ENCODE data around the gene FKBP10.
"Not testable (repeated sequence)": the region's sequence is repeated elsewhere in the genome, so short reads cannot be mapped to it uniquely, and the experiment has no call there.

Gene FKBP10, protein sequence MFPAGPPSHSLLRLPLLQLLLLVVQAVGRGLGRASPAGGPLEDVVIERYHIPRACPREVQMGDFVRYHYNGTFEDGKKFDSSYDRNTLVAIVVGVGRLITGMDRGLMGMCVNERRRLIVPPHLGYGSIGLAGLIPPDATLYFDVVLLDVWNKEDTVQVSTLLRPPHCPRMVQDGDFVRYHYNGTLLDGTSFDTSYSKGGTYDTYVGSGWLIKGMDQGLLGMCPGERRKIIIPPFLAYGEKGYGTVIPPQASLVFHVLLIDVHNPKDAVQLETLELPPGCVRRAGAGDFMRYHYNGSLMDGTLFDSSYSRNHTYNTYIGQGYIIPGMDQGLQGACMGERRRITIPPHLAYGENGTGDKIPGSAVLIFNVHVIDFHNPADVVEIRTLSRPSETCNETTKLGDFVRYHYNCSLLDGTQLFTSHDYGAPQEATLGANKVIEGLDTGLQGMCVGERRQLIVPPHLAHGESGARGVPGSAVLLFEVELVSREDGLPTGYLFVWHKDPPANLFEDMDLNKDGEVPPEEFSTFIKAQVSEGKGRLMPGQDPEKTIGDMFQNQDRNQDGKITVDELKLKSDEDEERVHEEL

DNA sequence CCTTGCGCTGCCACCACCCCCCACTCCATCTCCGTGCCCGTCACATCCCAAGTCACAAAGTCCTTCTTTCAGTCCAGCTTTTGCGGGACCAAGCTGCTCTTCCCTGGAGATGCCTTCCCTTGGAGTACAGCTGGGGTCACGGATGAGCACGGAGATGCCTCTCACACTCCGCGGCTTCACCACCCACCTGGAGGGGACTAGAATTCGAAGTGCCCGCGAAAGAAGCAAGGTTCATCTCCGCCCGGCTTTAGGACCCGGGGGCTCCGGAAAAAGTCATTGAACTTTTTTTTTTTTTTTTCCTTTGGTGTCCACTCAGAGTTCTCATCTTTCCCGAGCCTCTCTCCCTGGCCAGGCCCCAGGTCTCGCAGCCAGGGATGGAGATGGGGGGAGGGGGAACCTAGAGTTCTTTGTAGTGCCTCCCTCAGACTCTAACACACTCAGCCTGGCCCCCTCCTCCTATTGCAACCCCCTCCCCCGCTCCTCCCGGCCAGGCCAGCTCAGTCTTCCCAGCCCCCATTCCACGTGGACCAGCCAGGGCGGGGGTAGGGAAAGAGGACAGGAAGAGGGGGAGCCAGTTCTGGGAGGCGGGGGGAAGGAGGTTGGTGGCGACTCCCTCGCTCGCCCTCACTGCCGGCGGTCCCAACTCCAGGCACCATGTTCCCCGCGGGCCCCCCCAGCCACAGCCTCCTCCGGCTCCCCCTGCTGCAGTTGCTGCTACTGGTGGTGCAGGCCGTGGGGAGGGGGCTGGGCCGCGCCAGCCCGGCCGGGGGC is at the start of gene FKBP10:
Gene FKBP10 (plus strand): TSS at position 624 of the 771 bp plus-strand sequence. CDS start 31 bp downstream, at position 655.
- DNase-seq (ENCODE audit: low read depth in 2 of 2): peak in 1 of 2 donors; percentile 11

DNA sequence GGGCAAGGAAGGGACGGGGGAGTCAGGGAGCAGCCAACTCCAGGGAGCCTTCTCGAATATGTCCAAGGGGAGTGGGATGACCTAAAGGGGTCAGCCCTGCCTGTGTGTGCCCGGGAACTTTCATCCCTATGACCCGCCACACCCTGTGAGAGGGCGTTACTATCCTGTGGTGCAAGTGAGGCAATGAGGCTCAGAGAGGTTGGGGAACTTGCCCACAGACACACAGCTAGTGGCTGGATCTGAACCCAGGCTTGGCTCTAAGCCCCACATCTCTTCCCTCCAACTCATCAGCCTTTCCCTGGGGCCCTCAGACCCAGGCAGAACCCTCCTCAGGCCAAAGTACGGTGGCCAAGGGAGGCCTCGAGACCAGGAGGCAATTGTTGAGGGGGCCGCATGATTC is 49.5 kb upstream of the FKBP10 start:
- no peak for DNase-seq (ENCODE audit: low read depth in 2 of 2)

DNA sequence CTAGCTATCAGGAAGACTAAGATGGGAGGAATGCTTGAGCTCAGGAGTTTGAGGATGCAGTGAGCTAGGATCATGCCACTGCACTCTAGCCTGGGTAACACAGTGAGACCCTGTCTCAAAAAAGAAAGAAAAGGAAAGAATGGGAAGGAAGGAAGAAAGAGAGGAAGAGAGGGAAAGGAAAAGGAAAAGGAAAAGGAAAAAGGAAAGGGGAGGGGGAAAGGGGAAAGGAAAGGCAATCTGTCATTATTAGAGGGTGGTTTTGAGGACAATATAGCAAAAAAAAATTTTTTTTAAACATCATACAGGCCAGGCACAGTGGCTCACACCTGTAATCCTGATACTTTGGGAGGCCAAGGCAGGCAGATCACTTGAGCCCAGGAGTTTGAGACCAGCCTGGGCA is 46.7 kb upstream of the FKBP10 start:
- DNase-seq (ENCODE audit: low read depth in 2 of 2): no peak

DNA sequence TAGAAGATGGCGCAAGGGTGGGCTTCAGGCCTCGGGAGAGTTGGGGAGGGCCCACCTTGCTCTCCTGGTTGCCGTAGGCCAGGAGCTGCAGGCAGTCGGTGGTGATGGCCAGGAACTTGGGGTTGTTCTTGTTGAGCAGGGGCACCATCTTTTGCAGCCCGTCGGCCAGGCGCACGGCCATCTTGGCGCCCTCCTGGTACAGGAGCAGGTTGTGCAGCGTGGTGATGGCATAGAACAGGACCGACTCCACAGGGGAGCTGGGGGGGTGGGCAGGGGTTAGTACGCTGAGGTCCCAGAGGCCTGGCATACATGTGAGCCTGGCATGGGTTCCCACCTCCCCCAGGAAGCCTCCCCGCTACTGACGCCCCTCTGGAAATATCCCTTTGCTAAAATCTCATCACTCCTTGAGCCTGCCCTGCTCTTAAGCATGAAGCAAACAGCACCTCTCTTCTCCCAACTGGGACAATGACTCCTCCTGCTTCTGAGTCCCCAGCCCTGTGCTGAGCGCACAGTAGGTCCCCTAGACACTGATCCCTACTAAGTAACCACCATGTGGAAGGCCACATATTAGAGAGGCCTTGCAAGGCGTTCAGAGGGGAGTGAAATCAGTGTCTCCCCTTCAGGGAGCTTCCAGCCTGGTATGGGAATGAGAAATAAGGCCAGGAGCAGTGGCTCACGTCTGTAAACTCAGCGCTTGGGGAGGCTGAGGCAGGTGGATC is 45.3 kb upstream of the FKBP10 start:
- no peak for DNase-seq (ENCODE audit: low read depth in 2 of 2)

DNA sequence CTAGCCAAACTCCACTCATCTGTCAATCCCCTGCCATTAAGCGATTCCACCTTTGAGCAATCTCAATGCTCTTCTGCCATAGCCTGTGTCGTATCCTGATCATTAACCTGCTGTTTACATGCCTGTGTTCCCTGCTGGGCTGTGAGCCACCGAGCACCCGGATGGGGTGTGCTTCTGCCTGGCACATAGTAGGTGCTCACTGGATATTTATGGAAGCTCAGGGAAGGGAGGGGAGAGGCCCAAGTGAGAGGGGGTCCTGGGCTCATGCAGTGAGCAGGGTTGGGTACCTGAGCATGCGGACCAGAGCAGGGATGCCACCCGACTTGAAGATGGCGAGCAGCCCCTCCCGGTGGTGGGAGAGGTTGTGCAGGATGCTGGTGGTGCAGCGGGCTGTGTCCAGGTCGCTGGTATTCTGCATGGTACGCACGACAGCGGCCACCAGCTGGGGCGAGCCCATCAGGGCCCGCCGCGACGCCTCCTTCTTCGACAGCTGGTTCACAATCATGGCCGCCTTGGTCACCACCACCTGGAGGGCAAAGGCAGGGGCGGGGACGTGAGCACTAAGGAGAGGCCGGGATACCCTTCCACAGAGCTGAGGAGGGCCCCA is 44.0 kb upstream of the FKBP10 start:
- DNase-seq (ENCODE audit: low read depth in 2 of 2): no peak

DNA sequence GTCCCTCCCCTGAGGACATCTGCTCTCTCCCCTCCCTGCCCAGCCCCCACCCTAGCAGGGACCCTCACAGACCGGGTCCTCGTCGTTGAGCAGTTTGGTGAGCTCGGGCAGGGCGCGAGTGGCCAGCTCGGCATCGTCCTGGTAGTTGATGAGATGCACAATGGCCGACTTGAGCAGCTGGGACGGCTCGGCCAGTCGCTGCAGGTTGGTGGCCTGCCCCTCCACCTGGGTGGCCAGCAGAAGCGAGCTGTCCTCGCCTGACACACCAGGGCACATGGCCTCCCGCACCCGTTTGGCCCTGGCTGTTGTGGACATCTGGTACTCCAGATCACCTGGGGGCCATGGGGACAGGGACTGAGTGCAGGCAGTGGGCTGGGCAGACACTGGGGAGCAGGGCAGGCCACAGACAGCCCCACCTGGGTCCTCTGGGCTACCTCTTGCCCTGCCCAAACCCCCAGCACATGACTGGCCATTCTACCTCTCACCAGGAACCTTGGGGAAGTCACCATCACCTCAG is 43.4 kb upstream of the FKBP10 start:
- DNase-seq (ENCODE audit: low read depth in 2 of 2): no peak

DNA sequence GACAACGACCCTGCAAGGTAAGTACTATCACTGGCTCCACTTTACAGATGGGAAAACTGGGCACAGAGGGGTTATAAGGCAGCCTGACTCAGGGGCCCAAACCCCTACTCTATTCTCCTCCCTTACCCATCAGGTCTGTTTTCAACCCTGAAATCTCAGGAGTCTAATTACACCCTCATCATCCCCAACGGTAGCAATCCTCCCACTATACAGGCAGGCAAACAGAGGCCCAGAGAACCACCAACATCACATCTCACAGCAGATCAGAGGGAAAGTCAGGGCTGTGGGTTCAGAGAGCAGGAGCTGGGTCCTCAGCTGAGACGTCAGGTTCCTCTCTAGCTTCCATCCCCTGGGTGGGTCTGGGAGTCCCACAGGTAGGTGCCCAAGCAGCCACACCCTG is 42.8 kb upstream of the FKBP10 start:
- DNase-seq (ENCODE audit: low read depth in 2 of 2): no peak

DNA sequence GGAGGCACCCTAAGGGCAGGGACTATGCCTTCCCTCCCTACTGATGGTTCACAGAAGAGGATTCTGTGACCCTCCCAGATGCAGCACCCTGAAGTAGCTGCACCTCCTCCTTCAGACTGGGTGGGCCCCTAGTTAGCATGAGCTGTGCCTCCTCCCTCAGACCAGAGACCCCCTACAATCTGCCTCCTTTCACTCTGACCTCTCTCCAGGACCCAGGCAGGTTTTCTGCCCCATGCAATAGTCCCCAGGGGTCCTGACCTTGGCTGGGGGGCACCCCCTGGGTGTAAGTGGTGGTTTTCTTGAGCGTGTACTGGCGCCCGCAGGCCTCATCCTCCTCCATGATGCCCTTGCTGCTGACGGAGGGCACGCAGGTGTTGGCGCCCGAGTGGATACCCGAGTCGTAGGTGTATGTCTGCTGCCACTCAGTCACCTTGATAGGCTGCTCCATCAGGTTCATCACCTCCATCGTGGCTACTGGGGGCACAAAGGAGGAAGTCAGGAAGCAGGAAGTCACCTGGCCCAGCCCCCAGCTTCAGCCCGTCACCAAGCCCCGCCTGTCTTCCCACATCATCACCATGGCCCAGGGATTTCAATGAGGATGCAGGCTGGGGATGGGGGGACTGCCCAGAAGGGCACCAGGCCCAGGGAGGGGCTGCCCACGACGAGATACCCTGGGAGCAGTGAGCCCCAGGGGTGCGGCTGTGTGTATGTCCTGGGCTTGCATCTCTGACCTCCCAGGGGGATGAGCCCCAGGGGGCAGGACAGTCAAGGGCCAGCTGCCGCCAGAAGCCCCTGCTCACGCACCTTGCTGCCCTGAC is 41.2 kb upstream of the FKBP10 start:
- no peak for DNase-seq (ENCODE audit: low read depth in 2 of 2)

DNA sequence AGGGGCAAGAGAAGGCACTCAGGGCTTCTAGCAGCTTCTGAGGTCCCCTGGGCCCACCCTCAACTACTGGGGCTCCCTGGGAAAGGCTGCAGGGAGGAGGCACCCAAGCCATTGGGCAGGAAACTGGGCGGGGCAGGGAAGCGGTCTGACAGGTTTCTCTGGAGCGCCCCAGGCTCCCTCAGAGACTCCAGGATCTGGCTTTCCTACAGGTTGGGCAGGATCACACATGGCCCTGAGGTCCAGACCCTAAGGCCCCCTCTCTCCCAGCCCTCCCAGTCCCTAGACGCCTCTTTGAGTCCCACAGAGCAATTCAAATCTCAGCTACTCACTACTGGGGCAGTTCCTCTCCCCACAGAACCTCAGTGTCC is 40.6 kb upstream of the FKBP10 start:
- no peak for DNase-seq (ENCODE audit: low read depth in 2 of 2)

DNA sequence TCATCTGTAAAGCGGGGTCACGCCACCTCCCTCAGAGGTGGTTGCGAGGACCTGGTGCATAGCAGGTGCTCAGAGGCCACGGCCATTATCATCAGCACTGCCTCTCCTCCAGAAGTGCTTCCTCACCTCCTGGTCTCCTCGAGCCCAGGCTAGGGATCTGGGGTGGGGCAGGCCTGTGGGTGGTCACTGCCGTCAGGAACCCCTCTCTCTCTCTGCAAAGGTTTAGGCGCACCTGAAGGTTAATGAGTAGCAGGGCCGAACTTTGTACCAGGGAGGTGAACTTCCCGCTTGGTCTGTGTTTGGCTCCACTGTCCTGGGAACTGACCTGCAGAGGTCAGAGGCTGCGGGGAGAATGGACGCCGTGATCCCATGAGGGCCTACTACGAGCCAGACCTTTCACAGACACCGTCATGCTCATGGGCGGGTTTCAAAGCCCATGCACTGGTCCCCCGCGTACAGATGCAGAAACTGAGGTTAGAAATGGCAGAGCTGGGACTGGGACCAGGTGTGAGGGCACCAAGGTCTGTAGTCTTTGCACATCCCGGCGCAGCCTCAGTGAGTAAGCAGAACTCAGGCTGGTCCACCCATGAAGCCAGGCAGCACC is 40.1 kb upstream of the FKBP10 start:
- DNase-seq (ENCODE audit: low read depth in 2 of 2): no peak

DNA sequence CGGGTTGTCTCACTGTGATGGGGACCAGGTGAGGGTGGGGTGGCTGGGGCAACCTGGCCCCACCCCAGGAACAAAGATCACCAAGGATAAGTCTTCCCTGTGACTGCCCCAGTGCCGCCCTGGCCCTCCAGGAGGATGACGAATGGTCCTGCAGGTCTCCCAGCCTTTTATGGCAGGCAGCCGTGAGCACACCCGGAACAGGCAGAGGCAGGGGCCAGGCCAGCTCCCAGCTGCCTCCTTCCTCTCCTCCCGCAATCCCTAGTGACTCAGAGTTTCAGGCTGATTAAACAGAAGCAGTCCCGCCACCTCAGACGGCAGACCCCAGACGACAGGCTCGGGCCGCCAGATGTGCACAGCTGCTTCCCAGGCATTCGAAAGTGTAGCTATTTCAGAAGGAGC is 39.6 kb upstream of the FKBP10 start:
- DNase-seq (ENCODE audit: low read depth in 2 of 2): no peak

DNA sequence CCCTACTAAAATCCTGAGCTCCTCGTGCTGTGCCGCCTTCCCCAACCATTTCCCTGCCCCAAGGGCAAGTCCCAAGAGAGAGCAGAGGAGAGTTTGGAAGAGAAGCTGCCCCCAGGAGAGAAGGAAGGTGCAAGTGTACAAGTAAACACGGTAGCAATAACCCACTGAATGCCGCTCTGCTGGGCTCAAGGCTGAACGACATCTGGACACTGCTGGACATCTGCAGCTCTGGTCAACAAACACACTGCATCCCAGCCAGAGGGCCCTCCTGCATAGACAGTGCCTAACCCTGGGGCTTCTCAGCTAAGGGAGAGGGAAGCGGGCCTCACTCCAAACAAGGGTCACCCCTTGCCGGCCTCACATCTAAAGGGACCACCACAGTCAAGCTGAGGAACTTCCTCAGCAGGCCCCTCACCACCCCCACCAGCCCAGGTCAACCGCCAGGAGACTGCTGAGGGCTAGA is 39.0 kb upstream of the FKBP10 start:
- DNase-seq (ENCODE audit: low read depth in 2 of 2): no peak

DNA sequence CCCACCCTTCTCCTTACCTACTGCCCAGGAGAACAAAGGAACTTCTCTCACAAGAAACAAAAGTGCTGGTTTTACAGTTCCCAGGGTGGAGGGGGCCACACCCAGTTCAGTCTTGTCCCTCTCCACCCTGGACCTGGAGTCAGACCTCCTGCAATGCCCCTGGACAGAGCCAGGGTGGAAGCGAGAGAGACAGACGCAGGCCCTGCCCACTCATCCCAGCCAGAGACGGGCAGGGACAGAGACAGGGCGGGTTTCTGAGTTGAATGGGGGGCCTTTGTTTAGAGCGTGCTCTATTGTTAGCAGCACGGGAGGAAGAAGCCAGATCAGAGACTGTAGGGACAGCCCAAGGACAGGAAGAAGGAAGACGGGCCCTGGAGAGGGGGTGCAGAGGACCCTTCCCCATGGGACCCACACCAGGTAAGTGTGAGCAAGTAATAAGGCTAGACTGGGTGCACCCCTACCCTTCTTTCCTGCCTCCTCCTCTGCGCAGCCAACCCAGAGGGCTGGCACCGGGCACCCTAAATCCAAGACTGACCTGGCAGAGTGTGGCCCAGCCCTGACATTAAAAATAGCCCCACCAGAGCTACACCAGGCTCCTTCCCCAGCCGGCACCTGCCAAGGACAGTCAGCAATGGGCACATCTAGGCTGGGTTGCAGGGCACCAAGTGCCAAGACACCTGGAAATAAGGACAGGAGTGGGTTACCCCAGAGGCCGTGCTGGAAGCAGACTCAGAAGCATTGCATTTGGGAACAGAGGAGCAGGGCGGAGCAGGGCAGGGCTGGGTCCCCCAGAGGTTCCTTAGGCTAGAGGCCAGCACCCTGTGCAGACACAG is 37.2 kb upstream of the FKBP10 start:
- no peak for DNase-seq (ENCODE audit: low read depth in 2 of 2)

DNA sequence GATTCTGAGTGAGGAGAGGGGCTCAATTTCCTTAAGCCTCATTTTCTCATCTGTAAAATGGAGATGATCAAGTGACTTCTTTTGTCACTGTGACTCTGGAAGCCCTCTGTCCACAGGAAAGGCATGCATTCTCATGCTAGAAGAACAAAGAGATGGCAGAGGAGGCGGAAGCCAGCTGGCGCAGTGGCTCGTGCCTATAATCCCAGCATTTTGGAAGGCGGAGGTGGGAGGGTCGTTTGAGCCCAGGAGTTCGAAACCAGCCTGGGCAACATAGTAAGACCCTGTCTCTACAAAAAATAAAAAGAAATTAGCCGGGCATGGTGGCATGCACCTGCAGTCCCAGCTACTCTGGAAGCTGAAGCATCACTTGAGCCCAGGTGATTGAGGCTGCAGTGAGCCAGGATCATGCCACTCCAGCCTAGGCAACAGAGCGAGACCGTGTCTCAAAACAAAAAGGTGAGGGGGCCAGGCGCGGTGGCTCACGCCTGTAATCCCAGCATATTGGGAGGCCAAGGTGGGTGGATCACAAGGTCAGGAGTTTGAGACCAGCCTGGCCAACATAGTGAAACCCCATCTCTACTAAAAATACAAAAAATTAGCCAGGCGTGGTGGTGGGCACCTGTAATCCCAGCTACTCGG is 36.4 kb upstream of the FKBP10 start:
- DNase-seq (ENCODE audit: low read depth in 2 of 2): not testable (repeated sequence)

DNA sequence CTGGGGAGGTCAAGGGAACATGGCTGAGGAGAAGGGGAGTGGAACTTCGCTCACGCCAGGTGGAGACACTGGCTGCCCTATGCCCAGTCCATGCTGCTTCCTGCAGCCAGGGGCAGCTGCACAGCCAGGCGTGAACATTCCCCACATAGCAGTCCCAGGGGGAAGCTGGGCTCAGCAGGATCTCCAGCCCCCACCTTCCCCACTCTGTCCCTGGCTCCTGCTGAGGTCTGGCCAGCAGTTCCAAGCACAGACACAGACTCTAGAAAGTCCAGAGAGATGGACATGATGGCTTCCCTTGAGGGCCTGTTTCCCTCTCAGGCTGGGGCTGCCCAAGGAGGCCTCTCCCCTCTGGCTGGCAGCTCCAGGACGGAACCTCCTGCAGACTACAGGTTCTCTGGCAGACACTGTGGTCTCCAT is 35.6 kb upstream of the FKBP10 start:
- DNase-seq (ENCODE audit: low read depth in 2 of 2): no peak

DNA sequence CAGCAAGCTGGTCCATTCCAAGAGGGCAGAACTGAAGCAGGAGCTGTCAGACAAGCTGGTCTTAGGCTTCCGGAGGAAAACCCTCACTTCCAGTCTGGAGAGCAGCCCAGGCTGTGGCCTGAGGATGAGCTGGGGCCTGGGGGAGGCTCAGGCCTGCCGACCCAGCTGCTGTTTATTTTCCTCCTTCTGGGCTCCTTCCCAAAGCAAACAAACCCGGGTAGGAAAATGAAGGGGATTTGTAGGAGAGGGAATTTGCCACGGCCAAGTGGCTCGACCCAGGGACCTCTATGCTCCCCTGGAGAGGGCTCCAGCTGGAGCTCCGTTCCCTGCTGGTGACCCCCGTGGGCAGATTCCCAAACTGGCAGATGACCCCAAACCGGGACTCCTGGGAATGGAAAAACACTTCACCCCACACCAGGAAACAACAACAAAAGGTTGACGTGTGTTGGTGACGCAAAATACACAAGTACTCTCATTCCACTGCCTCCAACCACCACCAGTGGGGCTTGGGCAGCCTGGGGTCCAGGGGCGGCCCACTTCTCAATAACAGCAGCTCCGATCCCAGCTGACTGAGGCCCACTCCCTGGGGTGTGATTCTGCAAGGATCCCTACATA is 35.1 kb upstream of the FKBP10 start:
- DNase-seq (ENCODE audit: low read depth in 2 of 2): no peak

DNA sequence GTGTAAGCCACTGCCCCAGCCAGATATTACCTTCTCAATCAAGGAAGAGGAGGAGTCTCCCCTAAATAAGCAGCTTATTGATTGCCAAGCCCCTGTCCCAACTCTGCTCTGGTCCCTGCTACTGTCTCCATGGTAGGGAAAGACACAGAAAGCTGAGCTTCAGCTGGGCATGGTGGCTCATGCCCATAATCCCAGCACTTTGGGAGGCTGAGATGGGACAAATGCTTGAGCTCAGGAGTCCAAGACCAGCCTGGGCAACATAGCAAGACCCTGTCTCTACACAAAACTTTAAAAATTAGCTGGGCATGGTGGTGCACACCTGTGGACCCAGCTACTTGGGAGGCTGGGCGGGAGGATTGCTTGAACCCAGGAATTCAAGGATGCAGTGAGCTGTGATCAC is 32.9 kb upstream of the FKBP10 start:
- no peak for DNase-seq (ENCODE audit: low read depth in 2 of 2)

DNA sequence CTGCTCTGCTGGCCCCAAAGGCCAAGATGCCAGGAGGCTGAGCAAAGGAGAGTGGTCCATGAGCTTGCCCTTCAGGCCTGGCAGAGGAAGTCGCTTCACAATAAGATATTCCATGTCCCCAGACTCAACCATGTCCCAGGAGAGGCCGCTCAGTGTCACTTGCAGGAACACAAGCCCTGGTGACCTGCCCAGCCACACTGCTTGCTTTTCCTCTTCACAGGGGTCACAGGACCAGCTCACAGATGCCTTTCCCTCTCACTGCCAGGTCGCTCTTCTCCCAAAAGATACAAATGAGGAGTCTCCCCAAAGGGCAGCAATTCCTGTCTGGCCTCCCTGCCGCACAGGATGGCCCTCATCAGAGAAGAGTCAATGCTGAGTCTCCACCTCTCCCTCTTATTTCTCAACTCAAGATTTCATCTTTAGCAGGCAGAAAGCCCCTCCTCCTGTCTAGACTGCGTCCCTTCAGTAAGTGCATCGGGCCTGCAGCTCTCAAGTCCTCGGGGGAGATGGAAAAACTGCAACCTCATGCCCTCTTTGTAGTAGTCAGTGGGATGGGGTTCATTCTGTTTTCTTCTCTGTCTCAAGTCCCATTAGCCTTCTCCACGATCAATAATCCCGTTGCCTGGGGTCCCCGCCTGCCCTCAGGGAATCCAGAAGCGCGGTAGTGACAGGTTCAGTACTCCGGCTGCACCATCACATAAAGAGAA is 31.2 kb upstream of the FKBP10 start:
- no peak for DNase-seq (ENCODE audit: low read depth in 2 of 2)
